HUES64 (cell line): ENCODE measurements around the gene PPFIA1.

Experiments used
- H3K27ac ChIP-seq: 2 replicates; pipeline ENCODE4 v1.7.0; 2013; ENCODE audit warnings: low read depth, low read length, inconsistent platforms
- H3K27me3 ChIP-seq: 2 replicates; pipeline ENCODE4 v1.6.1; 2013; ENCODE audit warnings: mild to moderate bottlenecking, low read length; ENCODE audit not compliant: insufficient read depth
- H3K36me3 ChIP-seq: 2 replicates; pipeline ENCODE4 v1.6.1; 2013; ENCODE audit warnings: mild to moderate bottlenecking, low read length; ENCODE audit not compliant: insufficient read depth
- H3K4me1 ChIP-seq: 2 replicates; pipeline ENCODE4 v1.6.1; 2013; ENCODE audit warnings: mild to moderate bottlenecking, low read length, moderate library complexity; ENCODE audit not compliant: insufficient read depth
- H3K4me3 ChIP-seq: 2 replicates; pipeline ENCODE4 v1.5.1; 2013; ENCODE audit warnings: mild to moderate bottlenecking, low read length, moderate library complexity
- H3K9ac ChIP-seq: 2 replicates; pipeline ENCODE4 v1.6.1; 2013; ENCODE audit warnings: mild to moderate bottlenecking, low read depth, low read length
- H3K9me3 ChIP-seq: 2 replicates; pipeline ENCODE4 v1.6.1; 2013; ENCODE audit warnings: low read depth, low read length; ENCODE audit not compliant: insufficient read depth
- WGBS: fragments of 150-250, 120-280 bp; methylation state at CpG from one replicate; pipeline ENCODE4 v1.1.7; 2013; ENCODE audit warnings: missing lambda C conversion rate; 5-methylcytosine and 5-hydroxymethylcytosine counted together

Gene PPFIA1

GRCh38 chr11:70312401-70313357 lies 42.2 kb downstream of the PPFIA1 start:
- Histone ChIP-seq H3K36me3 (peaks cover 15% of the 10 kb centered on the region; the same call in 1 of the 2 replicates), H3K9ac (peak overlapping the region; percentile 32; the same call in 1 of the 2 replicates), H3K4me3 (no peak overlapping the region), H3K27ac (peak overlapping the region; percentile 38), H3K9me3 (no peaks in the 10 kb centered on the region), H3K4me1 (peaks cover 36% of the 10 kb centered on the region), H3K27me3 (no peaks in the 10 kb centered on the region)
- WGBS, result 70% methylated on average over 20 of the region's 20 CpGs

- WGBS, result 86% methylated on average over 8 of the region's 8 CpGs
- H3K36me3 ChIP-seq, result peaks cover 11% of the 10 kb centered on the region
Measured at GRCh38 chr11:70313945-70314344, 43.5 kb downstream of the PPFIA1 start.

GRCh38 chr11:70314730-70315129 lies 44.2 kb downstream of the PPFIA1 start:
- Histone ChIP-seq H3K36me3 (peaks cover 11% of the 10 kb centered on the region), H3K9me3 (no peaks in the 10 kb centered on the region), H3K9ac (no peak overlapping the region; the same call in 1 of the 2 replicates), H3K27me3 (no peaks in the 10 kb centered on the region), H3K4me1 (peaks cover 47% of the 10 kb centered on the region), H3K4me3 (no peak overlapping the region), H3K27ac (no peak overlapping the region)
- WGBS, result 93% methylated on average over 10 of the region's 10 CpGs

More at GRCh38 chr11:70313945-70314344, 43.5 kb downstream of the PPFIA1 start:
- Histone ChIP-seq H3K4me1 (peaks cover 41% of the 10 kb centered on the region), H3K27me3 (no peaks in the 10 kb centered on the region), H3K27ac (peak overlapping the region; percentile 15; the same call in 1 of the 2 replicates), H3K4me3 (no peak overlapping the region), H3K9ac (0 out of 2 replicates have a peak overlapping the region, but pooled peaks have one; percentile 3), H3K9me3 (no peaks in the 10 kb centered on the region)

GRCh38 chr11:70315716-70316115 lies 45.2 kb downstream of the PPFIA1 start:
- no peaks in the 10 kb centered on the region for H3K27me3 ChIP-seq
- WGBS, result 96% methylated on average over 3 of the region's 4 CpGs
- peaks cover 20% of the 10 kb centered on the region for H3K36me3 ChIP-seq
- H3K4me3 ChIP-seq, result no peak overlapping the region
- no peak overlapping the region for H3K27ac ChIP-seq
- H3K9ac ChIP-seq, result no peak overlapping the region
- H3K4me1 ChIP-seq, result peaks cover 47% of the 10 kb centered on the region
- H3K9me3 ChIP-seq, result no peaks in the 10 kb centered on the region

GRCh38 chr11:70317581-70318305 lies 47.3 kb downstream of the PPFIA1 start:
- H3K9me3 ChIP-seq, result no peaks in the 10 kb centered on the region
- peaks cover 38% of the 10 kb centered on the region for H3K4me1 ChIP-seq
- peaks cover 36% of the 10 kb centered on the region for H3K36me3 ChIP-seq
- no peak overlapping the region for H3K4me3 ChIP-seq
- no peak overlapping the region for H3K27ac ChIP-seq
- no peaks in the 10 kb centered on the region for H3K27me3 ChIP-seq
- WGBS, result 96% methylated on average over 14 of the region's 14 CpGs
- no peak overlapping the region for H3K9ac ChIP-seq

GRCh38 chr11:70319396-70320076 lies 49.0 kb downstream of the PPFIA1 start:
- Histone ChIP-seq H3K4me3 (no peak overlapping the region), H3K9ac (no peak overlapping the region), H3K9me3 (no peaks in the 10 kb centered on the region), H3K27ac (0 out of 2 replicates have a peak overlapping the region, but pooled peaks have one; percentile 6), H3K36me3 (peaks cover 46% of the 10 kb centered on the region), H3K4me1 (peaks cover 23% of the 10 kb centered on the region; the same call in 1 of the 2 replicates), H3K27me3 (no peaks in the 10 kb centered on the region)
- 88% methylated on average over 10 of the region's 10 CpGs for WGBS

GRCh38 chr11:70322666-70323065 lies 52.2 kb downstream of the PPFIA1 start:
- Histone ChIP-seq H3K36me3 (peaks cover 69% of the 10 kb centered on the region), H3K9ac (0 out of 2 replicates have a peak overlapping the region, but pooled peaks have one; percentile 23), H3K4me3 (no peak overlapping the region), H3K27ac (no peak overlapping the region), H3K9me3 (no peaks in the 10 kb centered on the region), H3K27me3 (no peaks in the 10 kb centered on the region), H3K4me1 (peaks cover 19% of the 10 kb centered on the region; the same call in 1 of the 2 replicates)
- 92% methylated on average over 2 of the region's 2 CpGs for WGBS

- 98% methylated on average over 1 of the region's 1 CpG for WGBS
- H3K36me3 ChIP-seq, result peaks cover 76% of the 10 kb centered on the region
- H3K27ac ChIP-seq, result no peak overlapping the region
- H3K9ac ChIP-seq, result no peak overlapping the region
- H3K27me3 ChIP-seq, result no peaks in the 10 kb centered on the region
- peaks cover 16% of the 10 kb centered on the region; the same call in 1 of the 2 replicates for H3K4me1 ChIP-seq
- H3K9me3 ChIP-seq, result no peaks in the 10 kb centered on the region
- H3K4me3 ChIP-seq, result no peak overlapping the region
Measured at GRCh38 chr11:70323806-70324205, 53.3 kb downstream of the PPFIA1 start.

GRCh38 chr11:70324376-70325115 lies 54.1 kb downstream of the PPFIA1 start:
- H3K27ac ChIP-seq, result no peak overlapping the region
- H3K27me3 ChIP-seq, result no peaks in the 10 kb centered on the region
- H3K9ac ChIP-seq, result no peak overlapping the region
- 93% methylated on average over 10 of the region's 10 CpGs for WGBS
- peaks cover 83% of the 10 kb centered on the region for H3K36me3 ChIP-seq
- H3K4me1 ChIP-seq, result peaks cover 9% of the 10 kb centered on the region; the same call in 1 of the 2 replicates
- no peaks in the 10 kb centered on the region for H3K9me3 ChIP-seq
- H3K4me3 ChIP-seq, result no peak overlapping the region

GRCh38 chr11:70325824-70326223 lies 55.3 kb downstream of the PPFIA1 start:
- no peaks in the 10 kb centered on the region for H3K27me3 ChIP-seq
- peaks cover 86% of the 10 kb centered on the region for H3K36me3 ChIP-seq
- no peak overlapping the region for H3K4me3 ChIP-seq
- H3K27ac ChIP-seq, result no peak overlapping the region
- H3K9ac ChIP-seq, result no peak overlapping the region
- H3K4me1 ChIP-seq, result peaks cover 9% of the 10 kb centered on the region; the same call in 1 of the 2 replicates
- WGBS, result 90% methylated on average over 3 of the region's 3 CpGs
- H3K9me3 ChIP-seq, result no peaks in the 10 kb centered on the region
